RWPE2 (cell line): ENCODE measurements around the gene ERVFRD-1.

Experiments used
- ATAC-seq: fragments of 200-7000 bp; cut with Tn5 transposase; 3 replicates; pipeline ENCODE4 v1.9.1; 2021; ENCODE audit warnings: low read depth
- DNase-seq: peaks from one replicate; pipeline ENCODE4 v3.0.0-alpha.2; 2020; ENCODE audit warnings: low spot score
- H3K27ac ChIP-seq: fragments of 450-650 bp; 2 replicates; pipeline ENCODE4 v1.5.1; 2017; ENCODE audit warnings: mild to moderate bottlenecking; ENCODE audit not compliant: poor library complexity, severe bottlenecking
- H3K27me3 ChIP-seq: fragments of 250-450 bp; sonication (Bioruptor Pico); 2 replicates; pipeline ENCODE4 v1.5.1; 2021; ENCODE audit warnings: mild to moderate bottlenecking, moderate library complexity; ENCODE audit not compliant: insufficient read depth, poor library complexity, severe bottlenecking
- H3K36me3 ChIP-seq: fragments of 250-450 bp; sonication (Bioruptor Pico); 2 replicates; pipeline ENCODE4 v1.5.1; 2020; ENCODE audit warnings: low read depth, mild to moderate bottlenecking, moderate library complexity
- H3K4me1 ChIP-seq: fragments of 250-450 bp; sonication (Bioruptor Pico); 2 replicates; pipeline ENCODE4 v1.5.1; 2021; ENCODE audit warnings: mild to moderate bottlenecking, moderate library complexity; ENCODE audit not compliant: insufficient read depth, poor library complexity, severe bottlenecking
- H3K4me3 ChIP-seq: fragments of 250-450 bp; sonication (Bioruptor Pico); 2 replicates; pipeline ENCODE4 v1.5.1; 2021; ENCODE audit warnings: mild to moderate bottlenecking, moderate library complexity; ENCODE audit not compliant: severe bottlenecking
- H3K9me3 ChIP-seq: fragments of 250-450 bp; sonication (Bioruptor Pico); 2 replicates; pipeline ENCODE4 v1.5.1; 2021; ENCODE audit warnings: mild to moderate bottlenecking, moderate library complexity; ENCODE audit not compliant: severe bottlenecking
- TF ChIP-seq, protein P1 (sequence below): fragments of 450-650 bp; IDR thresholded peaks from one replicate; pipeline ENCODE4 v1.5.1; 2017; ENCODE audit warnings: mild to moderate bottlenecking, moderate library complexity; ENCODE audit not compliant: poor library complexity, severe bottlenecking

Gene ERVFRD-1

DNA sequence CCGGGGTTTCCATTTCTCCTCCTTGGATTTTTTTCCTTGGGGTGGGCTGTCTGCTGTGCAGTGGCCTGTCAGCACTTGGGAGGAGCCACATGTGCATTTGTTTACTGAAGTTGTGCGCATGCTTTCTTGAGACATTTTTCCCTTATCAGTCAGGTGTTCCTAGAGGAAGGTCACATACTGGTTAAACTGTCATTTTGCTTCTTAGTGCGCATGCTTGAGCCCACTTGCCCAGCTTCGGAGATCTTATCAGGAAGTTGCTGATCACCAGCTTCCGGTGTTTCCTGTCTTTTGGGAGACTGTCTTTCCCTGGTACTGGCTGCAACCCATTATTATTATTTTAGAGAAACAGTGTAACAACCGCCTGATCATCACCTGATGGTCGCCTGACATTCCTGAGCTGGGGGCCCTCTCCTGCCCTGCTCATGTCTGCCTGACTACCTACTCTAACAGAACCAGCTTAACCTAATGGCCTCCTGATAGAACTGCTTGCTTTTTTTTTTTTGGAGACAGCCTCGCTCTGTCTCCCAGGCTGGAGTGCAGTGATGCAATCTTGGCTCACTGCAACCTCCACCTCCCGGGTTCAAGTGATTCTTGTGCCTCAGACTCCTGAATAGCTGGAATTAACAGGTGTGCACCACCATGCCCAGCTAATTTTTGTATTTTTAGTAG is 378 bp upstream of the ERVFRD-1 start:
- DNase-seq (no peak), ATAC-seq (no peak)
- Histone ChIP-seq H3K4me1 (peaks cover 7% of the 10 kb centered on the region), H3K27me3 (no peaks in the 10 kb centered on the region), H3K36me3 (no peaks in the 10 kb centered on the region), H3K4me3 (no peak overlapping the region), H3K27ac (no peak overlapping the region), H3K9me3 (no peaks in the 10 kb centered on the region)
- TF ChIP-seq, protein P1, sequence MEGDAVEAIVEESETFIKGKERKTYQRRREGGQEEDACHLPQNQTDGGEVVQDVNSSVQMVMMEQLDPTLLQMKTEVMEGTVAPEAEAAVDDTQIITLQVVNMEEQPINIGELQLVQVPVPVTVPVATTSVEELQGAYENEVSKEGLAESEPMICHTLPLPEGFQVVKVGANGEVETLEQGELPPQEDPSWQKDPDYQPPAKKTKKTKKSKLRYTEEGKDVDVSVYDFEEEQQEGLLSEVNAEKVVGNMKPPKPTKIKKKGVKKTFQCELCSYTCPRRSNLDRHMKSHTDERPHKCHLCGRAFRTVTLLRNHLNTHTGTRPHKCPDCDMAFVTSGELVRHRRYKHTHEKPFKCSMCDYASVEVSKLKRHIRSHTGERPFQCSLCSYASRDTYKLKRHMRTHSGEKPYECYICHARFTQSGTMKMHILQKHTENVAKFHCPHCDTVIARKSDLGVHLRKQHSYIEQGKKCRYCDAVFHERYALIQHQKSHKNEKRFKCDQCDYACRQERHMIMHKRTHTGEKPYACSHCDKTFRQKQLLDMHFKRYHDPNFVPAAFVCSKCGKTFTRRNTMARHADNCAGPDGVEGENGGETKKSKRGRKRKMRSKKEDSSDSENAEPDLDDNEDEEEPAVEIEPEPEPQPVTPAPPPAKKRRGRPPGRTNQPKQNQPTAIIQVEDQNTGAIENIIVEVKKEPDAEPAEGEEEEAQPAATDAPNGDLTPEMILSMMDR, result no peak

DNA sequence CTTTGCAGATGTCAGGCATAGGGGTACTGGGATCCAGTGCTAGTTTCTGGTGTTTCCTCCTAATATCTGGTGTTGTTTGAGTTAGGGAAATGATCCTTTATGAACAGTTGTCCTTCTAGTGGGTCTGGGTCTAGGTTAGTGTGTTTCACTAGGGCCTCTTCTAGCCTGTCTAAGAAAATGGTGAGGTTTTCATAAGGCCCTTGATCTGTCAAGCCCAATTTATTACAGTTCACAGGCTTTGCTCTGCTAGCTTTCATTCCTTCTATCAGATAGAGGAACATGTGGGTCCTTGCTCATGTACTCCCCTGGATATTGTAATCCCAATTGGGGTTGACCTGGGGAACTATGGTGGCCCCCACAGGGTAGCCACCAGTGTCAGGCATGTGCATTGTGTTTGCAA is 2.8 kb downstream of the ERVFRD-1 start:
- TF ChIP-seq, protein P1, result no peak
- no peaks in the 10 kb centered on the region for H3K36me3 ChIP-seq
- no peak overlapping the region for H3K27ac ChIP-seq
- no peaks in the 10 kb centered on the region for H3K9me3 ChIP-seq
- DNase-seq (no peak), ATAC-seq (no peak)
- no peak overlapping the region for H3K4me3 ChIP-seq
- no peaks in the 10 kb centered on the region for H3K27me3 ChIP-seq
- no peaks in the 10 kb centered on the region for H3K4me1 ChIP-seq

DNA sequence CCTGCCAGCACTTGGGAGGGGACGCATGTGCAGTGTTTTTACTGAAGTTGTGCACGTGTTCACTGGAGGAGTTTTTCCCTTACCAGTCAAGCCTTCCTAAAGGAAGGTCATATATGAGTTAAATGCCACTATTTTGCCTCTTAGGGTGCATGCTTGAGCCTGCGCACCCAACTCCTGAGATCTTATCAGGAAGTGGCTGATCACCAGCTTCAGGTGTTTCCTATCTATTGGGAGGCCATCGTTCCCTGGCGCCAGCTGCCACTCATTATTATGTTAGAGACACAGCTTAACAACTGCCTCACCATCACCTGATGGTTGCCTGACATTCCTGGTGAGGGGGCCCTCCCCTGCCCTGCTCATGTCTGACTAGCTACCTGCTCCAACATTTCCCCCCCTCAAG is 8.5 kb downstream of the ERVFRD-1 start:
- no peak overlapping the region for H3K4me3 ChIP-seq
- ATAC-seq, result no peak
- H3K36me3 ChIP-seq, result peaks cover 22% of the 10 kb centered on the region
- H3K4me1 ChIP-seq, result no peaks in the 10 kb centered on the region
- DNase-seq, result no peak
- TF ChIP-seq, protein P1, result no peak
- H3K9me3 ChIP-seq, result peaks cover 3% of the 10 kb centered on the region
- no peak overlapping the region for H3K27ac ChIP-seq
- H3K27me3 ChIP-seq, result no peaks in the 10 kb centered on the region

DNA sequence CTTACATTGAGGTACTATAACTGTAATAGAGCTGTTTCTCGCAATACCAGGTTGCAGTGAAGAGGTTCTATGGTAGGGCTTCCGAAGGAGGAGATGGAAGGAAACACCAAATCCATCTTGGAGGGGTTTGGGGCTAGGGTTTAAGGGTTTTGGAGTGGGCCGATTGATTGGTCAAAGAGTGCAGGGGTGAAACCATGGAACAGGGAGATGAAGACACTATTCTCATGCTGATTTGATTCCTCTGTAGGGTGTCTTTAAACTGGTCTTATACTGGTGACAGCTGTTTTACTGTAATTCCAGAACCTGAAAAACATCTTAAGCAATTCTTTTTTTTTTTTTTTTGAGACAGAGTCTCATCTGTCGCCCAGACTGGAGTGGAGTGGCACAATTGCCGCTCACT is 10.1 kb downstream of the ERVFRD-1 start:
- Histone ChIP-seq H3K36me3 (peaks cover 22% of the 10 kb centered on the region), H3K9me3 (peaks cover 3% of the 10 kb centered on the region), H3K4me1 (no peaks in the 10 kb centered on the region), H3K27ac (no peak overlapping the region), H3K4me3 (no peak overlapping the region), H3K27me3 (no peaks in the 10 kb centered on the region)
- ATAC-seq (no peak), DNase-seq (no peak)
- TF ChIP-seq, protein P1, result no peak

DNA sequence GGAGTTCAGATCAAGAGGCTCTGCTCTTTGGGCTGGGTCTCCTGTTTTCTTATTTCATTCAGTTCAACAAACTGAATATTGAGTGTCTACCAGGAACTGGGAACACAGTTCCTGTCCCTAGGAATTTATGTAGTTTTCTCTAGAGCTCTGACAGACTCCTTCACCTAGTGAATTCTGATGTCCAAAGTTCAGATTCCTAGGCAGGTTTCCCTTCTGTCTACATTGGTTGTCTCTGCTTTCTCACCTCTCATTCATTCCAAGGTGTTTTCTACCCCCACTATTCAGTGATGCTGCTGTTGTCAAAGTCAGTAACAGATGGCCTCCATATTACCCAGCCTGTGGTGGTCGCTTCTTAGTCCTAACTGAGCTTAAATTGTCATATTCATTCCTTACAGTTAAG is 13.5 kb downstream of the ERVFRD-1 start:
- TF ChIP-seq, protein P1, result no peak
- H3K36me3 ChIP-seq, result peaks cover 22% of the 10 kb centered on the region
- no peak overlapping the region for H3K27ac ChIP-seq
- no peaks in the 10 kb centered on the region for H3K27me3 ChIP-seq
- peaks cover 9% of the 10 kb centered on the region for H3K4me1 ChIP-seq
- H3K9me3 ChIP-seq, result peaks cover 3% of the 10 kb centered on the region
- H3K4me3 ChIP-seq, result no peak overlapping the region
- ATAC-seq (no peak), DNase-seq (no peak)
